GM18502 (cell line): ENCODE results near the gene STIM1.
"Not testable (repeated sequence)": the region's sequence is repeated elsewhere in the genome, so short reads cannot be mapped to it uniquely, and the experiment has no call there.

ENCODE experiments used
- ATAC-seq: cut with Tn5 transposase; IDR thresholded peaks from one replicate; pipeline ENCODE4 v1.9.1; 2021; ENCODE audit warnings: mild to moderate bottlenecking; ENCODE audit not compliant: unreplicated experiment, poor library complexity

Gene STIM1

GRCh38 chr11:4130219-4130618 is 274.8 kb downstream of the STIM1 start:
- ATAC-seq, result not testable (repeated sequence)

- no peak for ATAC-seq
These were observed 279.3 kb downstream of the STIM1 start for GRCh38 chr11:4134806-4135205.

GRCh38 chr11:4138497-4138896 is 283.0 kb downstream of the STIM1 start:
- no peak for ATAC-seq

GRCh38 chr11:4140067-4140636 is 284.7 kb downstream of the STIM1 start:
- no peak for ATAC-seq
